ENCODE data around the gene OLFM3. TPM values are rescaled to one million over a fixed set of nuclear protein-coding genes. Genes with fewer than 3 reads are reported as not detected.

The OLFM3 gene
- total RNA-seq, 1 donor from 2014 or later = not detected

DNA sequence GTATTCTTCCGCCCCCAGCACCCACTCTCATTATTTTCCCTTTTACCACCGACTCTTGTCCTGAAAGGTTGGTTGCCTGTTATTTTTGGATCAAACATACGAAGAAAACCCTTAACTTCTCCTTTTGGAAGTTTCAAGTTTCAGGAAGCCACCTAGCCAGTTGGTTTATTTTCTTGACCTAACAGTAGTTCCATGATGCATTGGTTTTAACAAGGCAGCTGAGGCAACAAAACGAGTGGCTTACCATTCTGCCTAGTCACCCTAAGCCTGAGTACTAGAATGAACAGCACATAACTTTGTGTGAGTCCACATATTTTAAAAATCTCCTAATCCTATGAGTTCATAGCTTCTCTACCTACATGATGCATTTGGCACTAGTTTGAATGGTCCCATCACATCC is 28.9 kb downstream of the OLFM3 start:
- no peak overlapping the region for H3K4me3 Mint-ChIP-seq (ENCODE audit: unreplicated experiment)

DNA sequence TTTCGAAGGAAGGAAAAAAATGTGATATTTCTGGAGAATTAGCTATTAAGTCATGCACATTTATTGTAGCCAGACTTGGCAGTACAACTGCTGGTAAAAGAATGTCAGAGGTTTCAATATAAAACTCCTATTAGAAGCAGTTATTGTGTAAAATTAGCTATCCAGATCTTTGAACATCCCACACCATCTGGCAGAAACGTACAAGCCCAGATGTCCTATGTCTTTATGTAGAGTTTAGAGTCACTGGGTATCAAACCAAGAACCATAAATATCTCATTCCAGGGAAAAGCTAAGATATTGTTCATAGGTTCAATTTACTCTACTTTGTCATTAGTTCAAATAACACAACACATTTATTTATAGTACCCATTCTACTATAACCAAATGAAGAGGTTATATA is 31.4 kb downstream of the OLFM3 start:
- Mint-ChIP-seq H3K4me3 (ENCODE audit: unreplicated experiment) (no peak overlapping the region), H3K4me1 (ENCODE audit: low read depth) (no peaks in the 10 kb centered on the region), H3K27ac (ENCODE audit: unreplicated experiment) (no peak overlapping the region), H3K9me3 (ENCODE audit: low read depth) (no peaks in the 10 kb centered on the region), H3K36me3 (ENCODE audit: low read depth) (no peaks in the 10 kb centered on the region), H3K27me3 (ENCODE audit: low read depth) (peaks cover 8% of the 10 kb centered on the region)
- TF ChIP-seq, protein P1, sequence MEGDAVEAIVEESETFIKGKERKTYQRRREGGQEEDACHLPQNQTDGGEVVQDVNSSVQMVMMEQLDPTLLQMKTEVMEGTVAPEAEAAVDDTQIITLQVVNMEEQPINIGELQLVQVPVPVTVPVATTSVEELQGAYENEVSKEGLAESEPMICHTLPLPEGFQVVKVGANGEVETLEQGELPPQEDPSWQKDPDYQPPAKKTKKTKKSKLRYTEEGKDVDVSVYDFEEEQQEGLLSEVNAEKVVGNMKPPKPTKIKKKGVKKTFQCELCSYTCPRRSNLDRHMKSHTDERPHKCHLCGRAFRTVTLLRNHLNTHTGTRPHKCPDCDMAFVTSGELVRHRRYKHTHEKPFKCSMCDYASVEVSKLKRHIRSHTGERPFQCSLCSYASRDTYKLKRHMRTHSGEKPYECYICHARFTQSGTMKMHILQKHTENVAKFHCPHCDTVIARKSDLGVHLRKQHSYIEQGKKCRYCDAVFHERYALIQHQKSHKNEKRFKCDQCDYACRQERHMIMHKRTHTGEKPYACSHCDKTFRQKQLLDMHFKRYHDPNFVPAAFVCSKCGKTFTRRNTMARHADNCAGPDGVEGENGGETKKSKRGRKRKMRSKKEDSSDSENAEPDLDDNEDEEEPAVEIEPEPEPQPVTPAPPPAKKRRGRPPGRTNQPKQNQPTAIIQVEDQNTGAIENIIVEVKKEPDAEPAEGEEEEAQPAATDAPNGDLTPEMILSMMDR (IDR thresholded peaks at IDR 0.05) = no peak
- DNase-seq (ENCODE audit: low spot score) = no peak

More for the DNA sequence above, 28.9 kb downstream of the OLFM3 start:
- Mint-ChIP-seq H3K4me1 (ENCODE audit: low read depth) (no peaks in the 10 kb centered on the region), H3K27me3 (ENCODE audit: low read depth) (peaks cover 7% of the 10 kb centered on the region), H3K27ac (ENCODE audit: unreplicated experiment) (no peak overlapping the region), H3K9me3 (ENCODE audit: low read depth) (no peaks in the 10 kb centered on the region), H3K36me3 (ENCODE audit: low read depth) (no peaks in the 10 kb centered on the region)
- TF ChIP-seq, protein P1 (IDR thresholded peaks at IDR 0.05) = no peak
- DNase-seq (ENCODE audit: low spot score) = no peak

DNA sequence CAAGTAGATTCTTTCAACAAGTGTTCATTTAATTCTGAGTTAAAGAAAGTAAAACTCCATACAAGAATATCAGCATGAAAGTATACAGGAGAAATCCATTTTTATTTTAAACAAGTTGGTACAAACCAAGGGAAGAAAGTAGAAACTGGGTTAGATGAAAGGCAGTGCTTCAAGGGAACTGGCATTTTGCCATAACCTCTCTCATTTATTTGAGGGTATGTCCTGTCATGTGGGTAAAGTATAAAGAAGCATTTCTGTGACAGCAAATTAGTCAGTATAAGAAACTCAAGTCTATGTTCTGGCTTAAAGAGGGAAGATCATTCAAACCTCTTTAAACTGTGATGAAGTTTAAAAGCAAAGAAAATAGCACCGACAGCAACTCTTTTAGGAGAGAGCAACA is 32.0 kb downstream of the OLFM3 start:
- peaks cover 8% of the 10 kb centered on the region for H3K27me3 Mint-ChIP-seq (ENCODE audit: low read depth)
- H3K27ac Mint-ChIP-seq (ENCODE audit: unreplicated experiment) = no peak overlapping the region
- H3K36me3 Mint-ChIP-seq (ENCODE audit: low read depth) = no peaks in the 10 kb centered on the region
- no peak overlapping the region for H3K4me3 Mint-ChIP-seq (ENCODE audit: unreplicated experiment)
- no peaks in the 10 kb centered on the region for H3K4me1 Mint-ChIP-seq (ENCODE audit: low read depth)
- no peaks in the 10 kb centered on the region for H3K9me3 Mint-ChIP-seq (ENCODE audit: low read depth)
- no peak for DNase-seq (ENCODE audit: low spot score)
- TF ChIP-seq, protein P1 (IDR thresholded peaks at IDR 0.05) = no peak

DNA sequence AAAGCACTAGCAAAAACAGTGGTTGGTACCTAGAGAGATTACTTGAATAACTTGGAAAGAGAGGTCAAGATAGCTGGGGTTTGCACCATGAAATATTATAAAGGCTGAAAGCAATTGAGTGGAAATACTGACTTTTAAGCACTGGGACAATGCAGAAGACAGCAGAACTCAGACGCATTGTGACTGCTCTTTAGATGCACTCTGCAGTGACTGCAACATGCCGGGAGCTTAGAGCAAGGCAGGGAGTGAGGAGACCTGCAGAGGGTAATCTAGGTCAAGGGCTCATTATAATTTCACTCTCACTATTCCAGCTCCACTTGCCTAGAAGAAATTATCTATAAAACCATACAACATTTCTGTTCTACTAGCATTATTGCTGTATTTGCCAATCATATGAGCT is 36.6 kb downstream of the OLFM3 start:
- Mint-ChIP-seq H3K9me3 (ENCODE audit: low read depth) (no peaks in the 10 kb centered on the region), H3K4me1 (ENCODE audit: low read depth) (no peaks in the 10 kb centered on the region), H3K4me3 (ENCODE audit: unreplicated experiment) (no peak overlapping the region), H3K27me3 (ENCODE audit: low read depth) (peaks cover 10% of the 10 kb centered on the region), H3K36me3 (ENCODE audit: low read depth) (no peaks in the 10 kb centered on the region), H3K27ac (ENCODE audit: unreplicated experiment) (no peak overlapping the region)
- TF ChIP-seq, protein P1 (IDR thresholded peaks at IDR 0.05) = no peak
- no peak for DNase-seq (ENCODE audit: low spot score)

DNA sequence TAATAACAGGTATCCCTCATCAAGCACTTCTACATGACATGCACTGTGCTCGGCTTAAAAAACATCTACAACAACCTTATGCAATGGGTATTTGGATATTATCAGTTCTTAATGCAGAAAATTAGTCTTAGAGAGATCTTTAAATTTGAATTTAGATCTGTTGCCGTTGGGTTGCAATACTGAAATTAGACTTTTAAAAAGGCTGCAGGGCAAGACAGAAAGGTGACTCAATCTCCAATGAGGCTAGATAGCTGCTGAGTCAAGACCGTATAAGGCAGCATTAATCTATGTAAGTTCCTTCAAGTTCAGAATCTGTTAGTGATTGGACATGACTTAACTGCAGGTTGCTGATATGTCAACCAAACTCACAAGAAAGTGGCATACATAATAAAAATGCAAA is 37.3 kb downstream of the OLFM3 start:
- H3K4me1 Mint-ChIP-seq (ENCODE audit: low read depth) = no peaks in the 10 kb centered on the region
- H3K36me3 Mint-ChIP-seq (ENCODE audit: low read depth) = no peaks in the 10 kb centered on the region
- no peaks in the 10 kb centered on the region for H3K9me3 Mint-ChIP-seq (ENCODE audit: low read depth)
- no peak for DNase-seq (ENCODE audit: low spot score)
- TF ChIP-seq, protein P1 (IDR thresholded peaks at IDR 0.05) = no peak
- H3K27me3 Mint-ChIP-seq (ENCODE audit: low read depth) = peaks cover 10% of the 10 kb centered on the region
- no peak overlapping the region for H3K27ac Mint-ChIP-seq (ENCODE audit: unreplicated experiment)
- no peak overlapping the region for H3K4me3 Mint-ChIP-seq (ENCODE audit: unreplicated experiment)

Data from chondrocyte (in vitro differentiated cells).